SK-N-MC (cell line): Measurements from ENCODE around the gene ZDHHC7.
A peak's percentile ranks its signal among the peaks of the same experiment; 100 is the strongest.

ENCODE experiments used
- DNase-seq: peaks from one replicate; pipeline ENCODE4 v3.0.0-alpha.2; 2011; ENCODE audit warnings: low read depth, low spot score
- H3K27ac ChIP-seq: fragments of 200-600 bp; sonication (generic); 2 replicates; pipeline ENCODE4 v1.5.1; 2016; ENCODE audit warnings: mixed run types
- H3K36me3 ChIP-seq: fragments of 200-600 bp; sonication (generic); 2 replicates; pipeline ENCODE4 v1.6.1; 2017; ENCODE audit warnings: antibody characterized with exemption, low read length, mixed read lengths; ENCODE audit not compliant: insufficient read depth
- H3K4me3 ChIP-seq: fragments of 200-600 bp; sonication (generic); 2 replicates; pipeline ENCODE4 v1.5.1; 2016
- H3K9ac ChIP-seq: fragments of 200-600 bp; sonication (generic); 2 replicates; pipeline ENCODE4 v1.8.0; 2017; ENCODE audit warnings: mixed run types, mixed read lengths; ENCODE audit not compliant: insufficient read length
- H3K9me3 ChIP-seq: fragments of 200-600 bp; sonication (generic); 2 replicates; pipeline ENCODE4 v1.6.1; 2017; ENCODE audit warnings: low read depth, mild to moderate bottlenecking, antibody characterized with exemption, low read length, moderate library complexity, mixed read lengths
- EZH2 ChIP-seq: fragments of 200-600 bp; sonication (generic); IDR thresholded peaks from one replicate; pipeline ENCODE4 v1.6.1; 2017; ENCODE audit warnings: antibody characterized with exemption
- FOXP2 ChIP-seq: optimal IDR thresholded peaks from 2 replicates; pipeline ENCODE3; 2011; ENCODE audit warnings: mild to moderate bottlenecking, moderate library complexity; ENCODE audit not compliant: insufficient read depth; ENCODE audit errors: extremely low read length, control extremely low read depth
- POLR2AphosphoS5 ChIP-seq: IDR thresholded peaks from 2 replicates; pipeline ENCODE4 v1.6.1; 2012; ENCODE audit warnings: mild to moderate bottlenecking, low read depth, low read length, borderline replicate concordance

The ZDHHC7 gene

GRCh38 chr16:85027349-85027957 is 16.1 kb upstream of the ZDHHC7 start, which contains the start of gene KIAA0513:
Gene KIAA0513 (plus strand): TSS chr16:85027795. CDS start chr16:85067072, 39,277 bp downstream.
- Histone ChIP-seq H3K4me3 (peak within 1 kb of the TSS; percentile 79), H3K27ac (no peak within 1 kb of the TSS), H3K36me3 (no peaks in the 10 kb centered on the region), H3K9me3 (no peaks in the 10 kb centered on the region), H3K9ac (peak within 1 kb of the TSS; percentile 72)
- DNase-seq, result no peak
- TF ChIP-seq EZH2 (no peak), POLR2AphosphoS5 (peak; percentile 80)

GRCh38 chr16:85026703-85027102 is 15.4 kb upstream of the ZDHHC7 start:
- peak overlapping the region; percentile 72 for H3K9ac ChIP-seq
- no peaks in the 10 kb centered on the region for H3K9me3 ChIP-seq
- H3K27ac ChIP-seq, result no peak overlapping the region
- no peaks in the 10 kb centered on the region for H3K36me3 ChIP-seq
- DNase-seq, result no peak
- TF ChIP-seq EZH2 (no peak), POLR2AphosphoS5 (no peak), FOXP2 (no peak)
- H3K4me3 ChIP-seq, result peak overlapping the region; percentile 79; the same call in 1 of the 2 replicates

GRCh38 chr16:85025781-85026653 is 14.7 kb upstream of the ZDHHC7 start:
- no peak for TF ChIP-seq FOXP2
- TF ChIP-seq EZH2, result no peak
- TF ChIP-seq POLR2AphosphoS5, result no peak
- H3K4me3 ChIP-seq, result no peak overlapping the region
- no peak overlapping the region for H3K27ac ChIP-seq
- H3K36me3 ChIP-seq, result no peaks in the 10 kb centered on the region
- no peaks in the 10 kb centered on the region for H3K9me3 ChIP-seq
- DNase-seq, result no peak
- no peak overlapping the region for H3K9ac ChIP-seq

- H3K9ac ChIP-seq, result no peak overlapping the region
- DNase-seq, result no peak
- no peak for TF ChIP-seq FOXP2
- TF ChIP-seq EZH2, result no peak
- no peak for TF ChIP-seq POLR2AphosphoS5
Observed at GRCh38 chr16:85019659-85020245, 8.4 kb upstream of the ZDHHC7 start.

GRCh38 chr16:85018529-85019236 is 7.3 kb upstream of the ZDHHC7 start:
- no peak overlapping the region for H3K9ac ChIP-seq
- no peaks in the 10 kb centered on the region for H3K36me3 ChIP-seq
- H3K9me3 ChIP-seq, result no peaks in the 10 kb centered on the region
- no peak overlapping the region for H3K4me3 ChIP-seq
- no peak for DNase-seq
- TF ChIP-seq FOXP2 (no peak), POLR2AphosphoS5 (no peak), EZH2 (no peak)
- H3K27ac ChIP-seq, result no peak overlapping the region

More at GRCh38 chr16:85019659-85020245, 8.4 kb upstream of the ZDHHC7 start:
- no peak overlapping the region for H3K27ac ChIP-seq
- H3K9me3 ChIP-seq, result no peaks in the 10 kb centered on the region
- H3K36me3 ChIP-seq, result no peaks in the 10 kb centered on the region
- H3K4me3 ChIP-seq, result no peak overlapping the region

- no peak for TF ChIP-seq FOXP2
- TF ChIP-seq POLR2AphosphoS5, result no peak
- TF ChIP-seq EZH2, result no peak
- Histone ChIP-seq H3K4me3 (no peak overlapping the region), H3K9ac (no peak overlapping the region), H3K36me3 (no peaks in the 10 kb centered on the region), H3K27ac (no peak overlapping the region), H3K9me3 (no peaks in the 10 kb centered on the region)
- no peak for DNase-seq
Observed at GRCh38 chr16:85017633-85018032, 6.3 kb upstream of the ZDHHC7 start.

GRCh38 chr16:85017151-85017550 is 5.8 kb upstream of the ZDHHC7 start:
- Histone ChIP-seq H3K9me3 (no peaks in the 10 kb centered on the region), H3K4me3 (no peak overlapping the region), H3K9ac (no peak overlapping the region), H3K27ac (no peak overlapping the region), H3K36me3 (no peaks in the 10 kb centered on the region)
- TF ChIP-seq FOXP2 (no peak), EZH2 (no peak), POLR2AphosphoS5 (no peak)
- no peak for DNase-seq

GRCh38 chr16:85015481-85016187 is 4.3 kb upstream of the ZDHHC7 start:
- Histone ChIP-seq H3K36me3 (no peaks in the 10 kb centered on the region), H3K27ac (no peak overlapping the region), H3K4me3 (no peak overlapping the region), H3K9me3 (no peaks in the 10 kb centered on the region), H3K9ac (no peak overlapping the region)
- DNase-seq, result no peak
- no peak for TF ChIP-seq FOXP2
- no peak for TF ChIP-seq EZH2
- TF ChIP-seq POLR2AphosphoS5, result no peak
